Retinal pigment epithelial cell (primary cell): ENCODE data around the gene ERMAP.

Experiments
- DNase-seq: peaks from one replicate; pipeline ENCODE4 v3.0.0-alpha.2; 2010; ENCODE audit warnings: low read depth
- H3K4me3 ChIP-seq: 2 replicates; pipeline ENCODE4 v1.5.1; 2011; ENCODE audit warnings: mild to moderate bottlenecking, low read length, control low read depth, moderate library complexity
- TF ChIP-seq, protein P1 (sequence below): conservative IDR thresholded peaks from 2 replicates; pipeline ENCODE4 v1.5.1; 2011; ENCODE audit warnings: low read depth, low read length, control low read depth, inconsistent platforms

The ERMAP gene

DNA sequence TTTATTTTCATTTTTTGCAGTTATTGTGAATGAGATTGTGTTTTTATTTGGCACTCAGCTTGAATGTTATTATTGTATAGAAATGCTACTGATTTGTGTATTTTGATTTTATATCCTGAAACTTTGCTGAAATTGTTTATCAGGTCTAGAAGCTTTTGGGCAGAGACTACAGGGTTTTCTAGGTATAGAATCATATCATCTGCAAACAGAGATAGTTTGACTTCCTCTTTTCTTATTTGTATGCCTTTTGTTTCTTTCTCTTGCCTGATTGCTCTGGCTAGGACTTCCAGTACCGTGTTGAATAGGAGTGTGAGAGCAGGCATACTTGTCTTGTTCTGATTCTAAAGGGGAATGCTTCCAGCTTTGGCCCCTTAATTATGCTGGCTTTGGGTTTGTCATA, 56.7 kb downstream of the ERMAP start:
- TF ChIP-seq, protein P1, sequence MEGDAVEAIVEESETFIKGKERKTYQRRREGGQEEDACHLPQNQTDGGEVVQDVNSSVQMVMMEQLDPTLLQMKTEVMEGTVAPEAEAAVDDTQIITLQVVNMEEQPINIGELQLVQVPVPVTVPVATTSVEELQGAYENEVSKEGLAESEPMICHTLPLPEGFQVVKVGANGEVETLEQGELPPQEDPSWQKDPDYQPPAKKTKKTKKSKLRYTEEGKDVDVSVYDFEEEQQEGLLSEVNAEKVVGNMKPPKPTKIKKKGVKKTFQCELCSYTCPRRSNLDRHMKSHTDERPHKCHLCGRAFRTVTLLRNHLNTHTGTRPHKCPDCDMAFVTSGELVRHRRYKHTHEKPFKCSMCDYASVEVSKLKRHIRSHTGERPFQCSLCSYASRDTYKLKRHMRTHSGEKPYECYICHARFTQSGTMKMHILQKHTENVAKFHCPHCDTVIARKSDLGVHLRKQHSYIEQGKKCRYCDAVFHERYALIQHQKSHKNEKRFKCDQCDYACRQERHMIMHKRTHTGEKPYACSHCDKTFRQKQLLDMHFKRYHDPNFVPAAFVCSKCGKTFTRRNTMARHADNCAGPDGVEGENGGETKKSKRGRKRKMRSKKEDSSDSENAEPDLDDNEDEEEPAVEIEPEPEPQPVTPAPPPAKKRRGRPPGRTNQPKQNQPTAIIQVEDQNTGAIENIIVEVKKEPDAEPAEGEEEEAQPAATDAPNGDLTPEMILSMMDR, result no peak

DNA sequence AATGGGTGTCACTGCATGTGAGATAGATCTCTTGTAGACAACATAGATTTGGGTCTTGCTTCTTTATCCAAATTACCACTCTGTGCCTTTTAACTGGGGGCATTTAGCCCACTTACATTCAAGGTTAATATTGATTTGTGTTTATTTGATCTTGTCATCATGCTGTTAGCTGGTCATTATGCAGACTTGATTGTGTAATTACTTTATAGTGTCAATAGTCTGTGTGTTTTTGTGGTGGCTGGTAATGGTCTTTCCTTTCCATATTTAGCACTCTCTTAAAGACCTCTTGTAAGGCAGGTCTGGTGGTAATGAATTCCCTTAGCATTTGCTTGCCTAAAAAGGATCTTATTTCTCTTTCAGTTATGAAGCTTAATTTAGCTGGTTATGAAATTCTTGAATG, 59.1 kb downstream of the ERMAP start:
- TF ChIP-seq, protein P1, result no peak
- DNase-seq, result no peak
- H3K4me3 ChIP-seq, result no peak overlapping the region

More for the DNA sequence above, 56.7 kb downstream of the ERMAP start:
- DNase-seq, result no peak
- H3K4me3 ChIP-seq, result no peak overlapping the region

DNA sequence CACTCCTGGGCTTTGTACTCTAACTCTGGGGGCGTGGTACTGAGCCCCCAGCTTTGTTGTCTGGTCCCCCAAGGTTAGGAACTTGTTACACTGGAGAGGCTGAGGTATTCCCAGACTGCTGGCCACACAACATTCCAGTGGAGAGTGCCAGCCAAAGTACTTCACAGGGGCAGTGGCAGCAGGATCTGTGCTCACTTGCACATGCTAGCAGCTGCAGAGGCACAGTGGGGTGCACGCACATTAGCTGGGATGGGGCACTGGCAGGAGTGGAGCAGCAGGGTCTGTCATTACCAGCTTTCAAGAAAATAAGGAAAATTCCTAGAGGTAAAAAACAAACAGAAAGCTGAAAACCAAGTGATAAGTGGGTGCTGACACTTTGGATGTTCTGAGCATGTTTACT, 60.5 kb downstream of the ERMAP start:
- TF ChIP-seq, protein P1, result no peak
- no peak for DNase-seq
- no peak overlapping the region for H3K4me3 ChIP-seq

DNA sequence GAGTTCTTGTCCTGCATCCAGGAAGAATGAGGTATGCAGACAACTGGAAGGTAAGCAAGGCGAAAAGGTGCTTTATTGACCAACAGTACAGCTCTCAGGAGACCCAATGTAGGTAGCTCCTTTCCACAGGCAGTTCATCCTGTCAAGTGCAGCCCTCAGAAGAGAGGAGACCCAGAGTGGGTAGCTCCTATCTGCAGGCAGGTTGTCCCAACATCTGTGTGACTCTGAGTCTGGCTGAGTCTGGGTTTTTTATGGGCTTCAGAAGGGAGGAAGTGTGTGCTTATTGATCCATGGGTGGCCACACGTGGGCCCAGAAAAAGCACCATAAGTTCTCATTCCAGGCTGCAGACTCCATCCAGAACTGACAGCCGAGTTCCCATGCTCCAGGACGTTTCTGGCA, 63.5 kb downstream of the ERMAP start:
- no peak for DNase-seq
- H3K4me3 ChIP-seq, result no peak overlapping the region
- TF ChIP-seq, protein P1, result no peak

DNA sequence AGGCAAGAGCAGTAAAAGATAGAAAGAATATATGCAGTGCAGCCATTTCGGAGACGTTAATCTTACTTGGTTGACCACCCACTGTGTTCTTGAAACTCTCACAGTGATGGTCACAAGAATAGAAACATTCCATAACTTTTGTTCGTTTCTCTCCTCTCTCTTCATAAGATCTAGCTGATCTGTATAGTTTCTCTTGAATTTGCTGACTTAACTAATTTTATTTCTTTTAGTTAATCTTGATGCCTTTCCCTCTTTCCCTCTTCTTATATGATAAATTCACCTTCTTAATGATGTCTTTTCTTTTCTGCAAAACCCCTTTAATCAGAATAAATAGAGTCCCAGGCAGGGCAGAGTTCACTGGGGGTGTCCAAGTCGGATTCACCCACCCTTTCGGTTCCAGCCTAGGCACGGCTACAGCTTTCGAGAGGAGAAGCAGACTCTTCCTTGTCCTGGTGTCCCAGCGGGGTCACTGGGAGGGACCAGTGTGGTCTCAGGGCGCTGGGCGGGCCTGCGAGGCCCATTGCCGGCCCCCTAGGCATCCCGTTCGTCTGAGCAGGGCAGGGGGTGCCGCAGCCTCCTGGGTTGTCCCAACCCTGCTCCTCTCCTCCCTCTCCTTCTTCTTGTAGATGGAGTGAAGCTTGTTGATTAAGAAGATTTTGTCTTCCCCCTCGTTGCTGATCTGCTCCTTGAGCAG, 69.3 kb downstream of the ERMAP start:
- TF ChIP-seq, protein P1, result no peak
- DNase-seq, result no peak
- H3K4me3 ChIP-seq, result no peak overlapping the region

DNA sequence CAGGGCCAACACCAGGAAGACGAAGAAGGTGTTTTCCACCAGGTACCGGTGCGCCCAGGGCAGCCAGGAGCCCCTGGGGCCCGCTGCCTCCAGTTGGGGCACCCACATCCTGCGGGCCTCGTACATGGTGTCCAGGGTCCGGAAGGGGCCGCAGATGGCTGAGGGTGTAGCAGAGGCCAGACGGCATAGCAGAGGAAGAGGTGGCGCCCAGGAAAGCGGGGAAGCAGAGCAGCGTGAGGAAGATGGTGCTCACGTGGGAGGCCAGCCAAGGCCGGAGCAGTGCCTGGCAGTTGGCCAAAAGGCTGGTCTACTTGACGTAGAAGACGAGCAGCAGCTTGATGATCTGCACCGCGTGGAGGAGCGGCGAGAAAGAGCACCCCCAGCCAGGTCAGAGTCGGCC, 69.9 kb downstream of the ERMAP start:
- DNase-seq, result no peak
- TF ChIP-seq, protein P1, result no peak
- no peak overlapping the region for H3K4me3 ChIP-seq

DNA sequence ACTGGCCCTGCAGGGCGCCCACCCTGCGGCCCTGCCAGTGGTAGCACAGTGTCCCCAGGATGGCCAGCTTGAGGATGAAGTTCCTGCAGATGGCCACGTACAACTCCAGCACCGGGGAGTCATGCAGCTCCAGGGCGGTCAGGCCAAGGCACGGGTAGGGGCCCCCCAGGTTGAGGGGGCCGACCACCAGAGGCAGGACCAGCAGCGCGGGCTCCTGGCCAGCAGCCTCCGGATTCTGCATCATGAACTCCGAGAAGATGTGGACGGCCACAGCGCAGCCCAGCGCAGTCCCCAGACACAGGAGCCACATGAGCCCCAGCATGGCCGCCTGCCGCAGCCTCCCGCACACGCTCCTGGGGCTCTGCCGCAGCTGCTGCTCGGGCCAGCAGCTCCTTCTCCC, 70.4 kb downstream of the ERMAP start:
- no peak for DNase-seq
- TF ChIP-seq, protein P1, result no peak
- H3K4me3 ChIP-seq, result no peak overlapping the region
